Gastrocnemius medialis (tissue), 4 donors: ENCODE data around the gene SON. TPM values are rescaled to one million over a fixed set of nuclear protein-coding genes. Genes with fewer than 3 reads are reported as not detected.

Source experiments
- ATAC-seq, 2 donors: fragments of 150-250 bp; one replicate each; pipeline ENCODE4 v1.9.1; 2016
- DNase-seq, 2 donors: peaks; one replicate each; pipeline ENCODE4 v3.0.0-alpha.2; 2019
- H3K27ac ChIP-seq, 4 donors: fragments of 200-600 bp; sonication (generic); 1 replicate in 1 of 4; 2 replicates in 3 of 4; pipeline ENCODE4 v1.5.1; 2016 to 2018; ENCODE audit warnings: mild to moderate bottlenecking in 2 of 4, moderate library complexity in 1 of 4
- H3K27me3 ChIP-seq, 3 donors: fragments of 200-600 bp; sonication (generic) in 2 of 3; 1 replicate in 1 of 3; 2 replicates in 2 of 3; pipeline versions ENCODE4 v1.5.1 to v1.6.0; 2016 to 2019; ENCODE audit warnings: mild to moderate bottlenecking in 1 of 3, moderate library complexity in 1 of 3
- H3K36me3 ChIP-seq, 2 donors: fragments of 200-600 bp; sonication (generic) in 1 of 2; one replicate each; pipeline ENCODE4 v1.5.1; 2017 to 2018
- H3K4me1 ChIP-seq, 2 donors: fragments of 200-600 bp; sonication (generic) in 1 of 2; one replicate each; pipeline ENCODE4 v1.5.1; 2016 to 2017; ENCODE audit warnings: mild to moderate bottlenecking in 2 of 2
- H3K4me3 ChIP-seq, 4 donors: fragments of 200-600 bp; sonication (generic) in 3 of 4; 1 replicate in 1 of 4; 2 replicates in 3 of 4; pipeline ENCODE4 v1.5.1; 2016 to 2019; ENCODE audit warnings: mild to moderate bottlenecking in 2 of 4
- H3K9me3 ChIP-seq, 3 donors: fragments of 200-600 bp; sonication (generic) in 2 of 3; 1 replicate in 1 of 3; 2 replicates in 2 of 3; pipeline ENCODE4 v1.5.1; 2016 to 2019
- POLR2A ChIP-seq, 2 donors: fragments of 450-650 bp; IDR thresholded peaks; one replicate each; pipeline ENCODE4 v1.6.1; 2017; ENCODE audit warnings: antibody characterized with exemption in 2 of 2, mild to moderate bottlenecking in 2 of 2, moderate library complexity in 2 of 2
- in situ Hi-C, 4 donors: fragments of 200-750 bp; cut with MboI; loops; one replicate each; pipeline versions ENCODE4 v1.15.0 to v1.8.0; 2017; ENCODE audit warnings: low sequenced_read_pairs in 4 of 4
- intact Hi-C: fragments of 100-400 bp; cut with DNase I; formaldehyde crosslinking; loops from one replicate; pipeline ENCODE4 v1.15.1; 2023; ENCODE audit warnings: low total_unique reads
- total RNA-seq, 4 donors: library from RNA; depleted of rRNA; stranded (reverse); fragments of >200 nt; gene quantifications; one replicate each; pipeline versions ENCODE4 v1.1.0 to v1.2.3, GENCODE V29; 2016
- TF ChIP-seq, protein P1 (sequence below), 5 experiments: fragments of 450-650 bp in 3 of 5; fragments of 200-600 bp in 2 of 5; sonication (generic) in 2 of 5; IDR thresholded peaks in 4 of 5; conservative IDR thresholded peaks in 1 of 5; 1 replicate in 4 of 5; 2 replicates in 1 of 5; pipeline ENCODE4 v1.5.1; 2016 to 2019; ENCODE audit warnings: antibody characterized with exemption in 5 of 5, mild to moderate bottlenecking in 3 of 5, moderate library complexity in 3 of 5

SON gene
- total RNA-seq, 4 donors from 2014 or later = 109 to 390 (median 126) TPM

DNA sequence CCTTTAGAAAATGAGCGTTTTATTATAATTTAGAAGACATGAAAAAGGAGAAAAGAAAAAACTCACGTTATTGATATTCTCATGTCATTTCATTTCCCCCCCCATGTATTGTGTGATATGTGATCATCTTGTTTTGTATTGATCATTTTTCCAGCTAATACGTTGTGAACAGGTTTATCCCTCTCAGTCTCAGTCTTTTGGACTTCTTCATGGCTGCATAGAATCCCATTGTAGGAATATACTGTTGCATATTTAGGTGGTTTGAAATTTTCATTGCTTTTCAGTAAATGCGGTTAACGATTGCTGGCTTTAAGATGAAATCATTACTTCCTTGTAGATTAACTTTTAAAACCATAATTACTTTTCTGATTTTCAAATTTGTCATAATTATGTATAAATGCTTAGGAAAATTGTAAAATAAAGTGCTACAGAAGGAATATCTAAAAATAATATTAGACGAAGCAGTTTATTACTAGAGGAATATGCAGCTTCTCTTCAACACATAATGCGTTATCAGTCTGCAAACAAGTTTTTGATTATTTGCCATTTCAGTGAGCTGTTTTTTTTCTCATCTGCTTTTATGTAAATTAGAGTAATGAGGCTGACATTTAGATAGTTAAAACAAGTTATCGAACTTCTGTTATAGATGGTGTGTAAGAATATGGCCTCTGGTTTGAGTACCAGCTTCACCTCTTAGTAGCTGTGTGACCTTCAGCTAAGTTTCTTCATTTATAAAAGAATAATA, 1.8 kb downstream of the SON start:
- Histone ChIP-seq H3K9me3 (no peaks in the 10 kb centered on the region), H3K36me3 (peaks cover 0 to 30% of the 10 kb centered on the region in 2 donors), H3K27me3 (no peaks in the 10 kb centered on the region), H3K27ac (peak overlapping the region; percentile 95 to 99 (median 99)), H3K4me3 (peak overlapping the region; percentile 68 to 85 (median 74)), H3K4me1 (peaks cover 31 to 38% of the 10 kb centered on the region in 2 donors)
- intact Hi-C loops = loop anchor here (2.0 to 5.0 kb wide), 2 partner anchors 60 to 772 kb away; partner anchors contain the start of gene PAXBP1
- ATAC-seq (no peak), DNase-seq (no peak)
- in situ Hi-C loops = loop anchor here in 1 of 4 donors (25.0 kb wide), 1 partner anchor 782 kb away; the partner anchor contains the start of gene PAXBP1
- no peak for TF ChIP-seq POLR2A (IDR thresholded peaks at IDR 0.05)
- TF ChIP-seq, protein P1, sequence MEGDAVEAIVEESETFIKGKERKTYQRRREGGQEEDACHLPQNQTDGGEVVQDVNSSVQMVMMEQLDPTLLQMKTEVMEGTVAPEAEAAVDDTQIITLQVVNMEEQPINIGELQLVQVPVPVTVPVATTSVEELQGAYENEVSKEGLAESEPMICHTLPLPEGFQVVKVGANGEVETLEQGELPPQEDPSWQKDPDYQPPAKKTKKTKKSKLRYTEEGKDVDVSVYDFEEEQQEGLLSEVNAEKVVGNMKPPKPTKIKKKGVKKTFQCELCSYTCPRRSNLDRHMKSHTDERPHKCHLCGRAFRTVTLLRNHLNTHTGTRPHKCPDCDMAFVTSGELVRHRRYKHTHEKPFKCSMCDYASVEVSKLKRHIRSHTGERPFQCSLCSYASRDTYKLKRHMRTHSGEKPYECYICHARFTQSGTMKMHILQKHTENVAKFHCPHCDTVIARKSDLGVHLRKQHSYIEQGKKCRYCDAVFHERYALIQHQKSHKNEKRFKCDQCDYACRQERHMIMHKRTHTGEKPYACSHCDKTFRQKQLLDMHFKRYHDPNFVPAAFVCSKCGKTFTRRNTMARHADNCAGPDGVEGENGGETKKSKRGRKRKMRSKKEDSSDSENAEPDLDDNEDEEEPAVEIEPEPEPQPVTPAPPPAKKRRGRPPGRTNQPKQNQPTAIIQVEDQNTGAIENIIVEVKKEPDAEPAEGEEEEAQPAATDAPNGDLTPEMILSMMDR (IDR thresholded peaks at IDR 0.05 in 4 of 5, conservative IDR thresholded peaks at IDR 0.05 in 1 of 5) = no peak

DNA sequence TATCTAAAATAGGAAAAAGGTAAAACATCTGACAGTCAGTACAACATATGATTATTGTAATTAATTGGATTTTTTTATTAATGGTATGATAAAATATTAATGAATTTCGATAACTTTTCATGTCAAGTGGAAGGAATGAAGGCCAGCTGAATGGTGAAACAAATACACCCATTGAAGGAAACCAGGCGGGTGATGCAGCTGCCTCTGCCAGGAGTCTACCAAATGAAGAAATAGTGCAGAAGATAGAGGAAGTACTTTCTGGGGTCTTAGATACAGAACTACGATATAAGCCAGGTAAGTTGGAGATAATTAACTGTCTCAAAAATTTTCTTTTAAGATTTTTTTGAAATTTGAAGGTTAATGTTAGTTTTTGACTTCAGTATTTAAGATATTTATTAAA, 3.2 kb downstream of the SON start:
- in situ Hi-C loops (loop anchor here in 1 of 4 donors (25.0 kb wide), 1 partner anchor 784 kb away; the partner anchor contains the start of gene PAXBP1), intact Hi-C loops (no loop called here)
- Histone ChIP-seq H3K9me3 (no peaks in the 10 kb centered on the region), H3K4me3 (no peak overlapping the region), H3K36me3 (peaks cover 0 to 45% of the 10 kb centered on the region in 2 donors), H3K27ac (peak overlapping the region in 2 of 4 donors; percentile 11 to 99), H3K4me1 (peaks cover 26 to 31% of the 10 kb centered on the region in 2 donors), H3K27me3 (no peaks in the 10 kb centered on the region)
- ATAC-seq = no peak
- DNase-seq = no peak
- TF ChIP-seq, protein P1 (IDR thresholded peaks at IDR 0.05 in 4 of 5, conservative IDR thresholded peaks at IDR 0.05 in 1 of 5) = no peak
- TF ChIP-seq POLR2A (IDR thresholded peaks at IDR 0.05) = no peak

DNA sequence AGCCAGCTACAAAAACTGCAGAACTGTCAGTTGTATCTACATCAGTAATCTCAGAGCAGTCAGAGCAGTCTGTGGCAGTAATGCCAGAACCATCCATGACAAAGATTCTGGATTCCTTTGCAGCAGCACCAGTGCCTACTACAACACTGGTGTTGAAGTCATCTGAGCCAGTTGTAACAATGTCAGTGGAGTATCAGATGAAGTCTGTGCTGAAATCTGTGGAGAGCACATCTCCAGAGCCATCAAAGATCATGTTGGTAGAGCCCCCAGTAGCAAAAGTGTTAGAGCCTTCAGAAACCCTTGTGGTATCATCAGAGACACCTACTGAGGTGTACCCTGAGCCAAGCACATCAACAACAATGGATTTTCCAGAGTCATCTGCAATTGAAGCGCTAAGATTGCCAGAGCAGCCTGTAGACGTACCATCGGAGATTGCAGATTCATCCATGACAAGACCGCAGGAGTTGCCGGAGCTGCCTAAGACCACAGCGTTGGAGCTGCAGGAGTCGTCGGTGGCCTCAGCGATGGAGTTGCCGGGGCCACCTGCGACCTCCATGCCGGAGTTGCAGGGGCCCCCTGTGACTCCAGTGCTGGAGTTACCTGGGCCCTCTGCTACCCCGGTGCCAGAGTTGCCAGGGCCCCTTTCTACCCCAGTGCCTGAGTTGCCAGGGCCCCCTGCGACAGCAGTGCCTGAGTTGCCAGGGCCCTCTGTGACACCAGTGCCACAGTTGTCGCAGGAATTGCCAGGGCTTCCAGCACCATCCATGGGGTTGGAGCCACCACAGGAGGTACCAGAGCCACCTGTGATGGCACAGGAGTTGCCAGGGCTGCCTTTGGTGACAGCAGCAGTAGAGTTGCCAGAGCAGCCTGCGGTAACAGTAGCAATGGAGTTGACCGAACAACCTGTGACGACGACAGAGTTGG, 7.3 kb downstream of the SON start:
- Histone ChIP-seq H3K27me3 (no peaks in the 10 kb centered on the region), H3K36me3 (peaks cover 0 to 83% of the 10 kb centered on the region in 2 donors), H3K4me1 (peaks cover 11 to 15% of the 10 kb centered on the region in 2 donors), H3K4me3 (no peak overlapping the region), H3K9me3 (no peaks in the 10 kb centered on the region), H3K27ac (no peak overlapping the region)
- intact Hi-C loops = no loop called here
- DNase-seq (no peak), ATAC-seq (no peak)
- in situ Hi-C loops = loop anchor here in 1 of 4 donors (25.0 kb wide), 1 partner anchor 788 kb away; the partner anchor contains the start of gene PAXBP1
- TF ChIP-seq, protein P1 (IDR thresholded peaks at IDR 0.05 in 4 of 5, conservative IDR thresholded peaks at IDR 0.05 in 1 of 5) = no peak
- no peak for TF ChIP-seq POLR2A (IDR thresholded peaks at IDR 0.05)

DNA sequence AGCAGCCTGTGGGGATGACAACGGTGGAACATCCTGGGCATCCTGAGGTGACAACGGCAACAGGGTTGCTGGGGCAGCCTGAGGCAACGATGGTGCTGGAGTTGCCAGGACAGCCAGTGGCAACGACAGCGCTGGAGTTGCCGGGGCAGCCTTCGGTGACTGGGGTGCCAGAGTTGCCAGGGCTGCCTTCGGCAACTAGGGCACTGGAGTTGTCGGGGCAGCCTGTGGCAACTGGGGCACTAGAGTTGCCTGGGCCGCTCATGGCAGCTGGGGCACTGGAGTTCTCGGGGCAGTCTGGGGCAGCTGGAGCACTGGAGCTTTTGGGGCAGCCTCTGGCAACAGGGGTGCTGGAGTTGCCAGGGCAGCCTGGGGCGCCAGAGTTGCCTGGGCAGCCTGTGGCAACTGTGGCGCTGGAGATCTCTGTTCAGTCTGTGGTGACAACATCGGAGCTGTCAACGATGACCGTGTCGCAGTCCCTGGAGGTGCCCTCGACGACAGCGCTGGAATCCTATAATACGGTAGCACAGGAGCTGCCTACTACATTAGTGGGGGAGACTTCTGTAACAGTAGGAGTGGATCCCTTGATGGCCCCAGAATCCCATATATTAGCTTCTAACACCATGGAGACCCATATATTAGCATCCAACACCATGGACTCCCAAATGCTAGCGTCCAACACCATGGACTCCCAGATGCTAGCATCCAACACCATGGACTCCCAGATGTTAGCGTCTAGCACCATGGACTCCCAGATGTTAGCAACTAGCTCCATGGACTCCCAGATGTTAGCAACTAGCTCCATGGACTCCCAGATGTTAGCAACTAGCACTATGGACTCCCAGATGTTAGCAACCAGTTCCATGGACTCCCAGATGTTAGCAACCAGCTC, 8.2 kb downstream of the SON start:
- H3K4me1 ChIP-seq = peaks cover 10 to 12% of the 10 kb centered on the region in 2 donors
- no peak for ATAC-seq

More for the DNA sequence above, 8.2 kb downstream of the SON start:
- Histone ChIP-seq H3K27me3 (no peaks in the 10 kb centered on the region), H3K9me3 (no peaks in the 10 kb centered on the region), H3K4me3 (no peak overlapping the region), H3K36me3 (peaks cover 0 to 90% of the 10 kb centered on the region in 2 donors), H3K27ac (no peak overlapping the region)
- in situ Hi-C loops = no loop called here
- intact Hi-C loops = no loop called here
- TF ChIP-seq, protein P1 (IDR thresholded peaks at IDR 0.05 in 4 of 5, conservative IDR thresholded peaks at IDR 0.05 in 1 of 5) = no peak
- no peak for TF ChIP-seq POLR2A (IDR thresholded peaks at IDR 0.05)
- no peak for DNase-seq
